Activated T-cell treated with anti-CD3 and anti-CD28 coated beads for 1 hour (primary cell): ENCODE data around the gene AK3.

ENCODE experiments used
- DNase-seq: peaks from one replicate; pipeline ENCODE4 v3.0.0-alpha.2; 2020; ENCODE audit warnings: low read depth

Gene AK3

GRCh38 chr9:4748612-4749011, 7.6 kb upstream of the AK3 start:
- no peak for DNase-seq

GRCh38 chr9:4746278-4747030, 5.5 kb upstream of the AK3 start:
- no peak for DNase-seq

- DNase-seq: no peak
Observed at GRCh38 chr9:4743131-4743875, 2.3 kb upstream of the AK3 start.

GRCh38 chr9:4742246-4742645, 1.2 kb upstream of the AK3 start:
- DNase-seq: no peak

- DNase-seq: peak; percentile 2
Observed at GRCh38 chr9:4741365-4742089, 525 bp upstream of the AK3 start.

- no peak for DNase-seq
Observed at GRCh38 chr9:4740388-4740637, 689 bp downstream of the AK3 start.

GRCh38 chr9:4739587-4740387, 1.2 kb downstream of the AK3 start:
- no peak for DNase-seq

- no peak for DNase-seq
Observed at GRCh38 chr9:4738866-4739586, 2.0 kb downstream of the AK3 start.

- no peak for DNase-seq
Observed at GRCh38 chr9:4734150-4734549, 6.9 kb downstream of the AK3 start.

GRCh38 chr9:4732890-4733289, 8.1 kb downstream of the AK3 start:
- no peak for DNase-seq

- no peak for DNase-seq
Observed at GRCh38 chr9:4727593-4727992, 13.4 kb downstream of the AK3 start.

GRCh38 chr9:4725706-4726442, 15.1 kb downstream of the AK3 start:
- no peak for DNase-seq

GRCh38 chr9:4721736-4722135, 19.3 kb downstream of the AK3 start:
- DNase-seq: no peak

- no peak for DNase-seq
Observed at GRCh38 chr9:4718911-4719310, 22.1 kb downstream of the AK3 start.

- DNase-seq: no peak
Observed at GRCh38 chr9:4717815-4718214, 23.2 kb downstream of the AK3 start.

- no peak for DNase-seq
Observed at GRCh38 chr9:4716163-4716562, 24.8 kb downstream of the AK3 start.

GRCh38 chr9:4714266-4715016, 26.6 kb downstream of the AK3 start:
- DNase-seq: no peak

GRCh38 chr9:4713849-4714248, 27.2 kb downstream of the AK3 start:
- DNase-seq: no peak

- DNase-seq: no peak
Observed at GRCh38 chr9:4709380-4709779, 31.6 kb downstream of the AK3 start.

GRCh38 chr9:4706971-4707622, 33.9 kb downstream of the AK3 start:
- DNase-seq: no peak
